Activated CD8-positive, alpha-beta T cell treated with anti-CD3 and anti-CD28 coated beads, Interleukin-2, amount 10 ng/mL, durations not matched to agents 7 days and 5 days (primary cell): ENCODE results near the gene RBM48. TPM values are rescaled to one million over a fixed set of nuclear protein-coding genes. Genes with fewer than 3 reads are reported as not detected.
A peak's percentile ranks its signal among the peaks of the same experiment; 100 is the strongest.
"Not testable (repeated sequence)": the region's sequence is repeated elsewhere in the genome, so short reads cannot be mapped to it uniquely, and the experiment has no call there.

Experiments used
- ATAC-seq: fragments of 150-1000 bp; cut with Tn5 transposase; one replicate; pipeline ENCODE4 v1.10.0; 2021; ENCODE audit warnings: moderate library complexity
- CTCF ChIA-PET: fragments of 350-600 bp; sonication (Branson Sonifier 250); formaldehyde crosslinking; loops from one replicate; lab custom pipeline; 2021; ENCODE audit warnings: antibody characterized with exemption; lab: Charles Lee
- POLR2A ChIA-PET: fragments of 350-600 bp; sonication (Branson Sonifier 250); formaldehyde crosslinking; loops from one replicate; lab custom pipeline; 2021; ENCODE audit warnings: antibody characterized with exemption; lab: Charles Lee
- DNase-seq: peaks from one replicate; pipeline ENCODE4 v3.0.0-alpha.2; 2020
- H3K27ac Mint-ChIP-seq: one replicate; pipeline ENCODE4 v1.8.0; 2021; ENCODE audit warnings: mild to moderate bottlenecking, mixed read lengths
- H3K27me3 Mint-ChIP-seq: one replicate; pipeline ENCODE4 v1.8.0; 2021; ENCODE audit warnings: low read depth, mixed read lengths
- H3K36me3 Mint-ChIP-seq: one replicate; pipeline ENCODE4 v1.8.0; 2021; ENCODE audit warnings: low read depth, mixed read lengths
- H3K4me1 Mint-ChIP-seq: one replicate; pipeline ENCODE4 v1.8.0; 2021; ENCODE audit warnings: low read depth, mixed read lengths
- H3K4me3 Mint-ChIP-seq: one replicate; pipeline ENCODE4 v1.8.0; 2021; ENCODE audit warnings: mild to moderate bottlenecking, mixed read lengths
- H3K9me3 Mint-ChIP-seq: one replicate; pipeline ENCODE4 v1.8.0; 2022; ENCODE audit warnings: mixed read lengths; ENCODE audit not compliant: insufficient read depth
- total RNA-seq, 2 experiments: library from RNA; stranded (reverse); gene quantifications; one replicate each; pipeline ENCODE4 v1.2.3, GENCODE V29; 2021

The RBM48 gene
- total RNA-seq, 2 experiments from 2014 or later: 14.5 to 15.4 TPM

GRCh38 chr7:92506363-92506762 lies 22.2 kb upstream of the RBM48 start:
- Mint-ChIP-seq H3K27ac (no peak overlapping the region), H3K9me3 (no peaks in the 10 kb centered on the region), H3K36me3 (peaks cover 11% of the 10 kb centered on the region), H3K4me3 (no peak overlapping the region), H3K4me1 (peaks cover 9% of the 10 kb centered on the region), H3K27me3 (no peaks in the 10 kb centered on the region)
- no peak for ATAC-seq
- ChIA-PET POLR2A (no interaction called here), CTCF (no interaction called here)
- no peak for DNase-seq

- DNase-seq: no peak
- no peaks in the 10 kb centered on the region for H3K9me3 Mint-ChIP-seq
- POLR2A ChIA-PET: no interaction called here
- no peak overlapping the region for H3K4me3 Mint-ChIP-seq
- H3K4me1 Mint-ChIP-seq: peaks cover 4% of the 10 kb centered on the region
- CTCF ChIA-PET: no interaction called here
- no peaks in the 10 kb centered on the region for H3K27me3 Mint-ChIP-seq
- no peak for ATAC-seq
- H3K27ac Mint-ChIP-seq: no peak overlapping the region
- H3K36me3 Mint-ChIP-seq: peaks cover 17% of the 10 kb centered on the region
Observed at GRCh38 chr7:92508946-92509345, 19.6 kb upstream of the RBM48 start.

- Mint-ChIP-seq H3K27ac (no peak overlapping the region), H3K4me1 (no peaks in the 10 kb centered on the region), H3K9me3 (no peaks in the 10 kb centered on the region), H3K36me3 (peaks cover 15% of the 10 kb centered on the region), H3K27me3 (no peaks in the 10 kb centered on the region), H3K4me3 (no peak overlapping the region)
- ATAC-seq (no peak), DNase-seq (no peak)
- CTCF ChIA-PET: interaction anchor here (1.4 to 1.5 kb wide), 2 partner anchors 15 to 52 kb away, joined by 4 read pairs; partner anchors contain the start of genes PEX1 and RBM48
- POLR2A ChIA-PET: no interaction called here
Observed at GRCh38 chr7:92513167-92513902, 15.3 kb upstream of the RBM48 start.

GRCh38 chr7:92517631-92518030 lies 11.0 kb upstream of the RBM48 start:
- H3K27ac Mint-ChIP-seq: no peak overlapping the region

GRCh38 chr7:92520024-92520423 lies 8.6 kb upstream of the RBM48 start:
- ChIA-PET POLR2A (no interaction called here), CTCF (no interaction called here)

More at GRCh38 chr7:92517631-92518030, 11.0 kb upstream of the RBM48 start:
- ATAC-seq (no peak), DNase-seq (no peak)
- Mint-ChIP-seq H3K27me3 (no peaks in the 10 kb centered on the region), H3K36me3 (peaks cover 15% of the 10 kb centered on the region), H3K4me1 (no peaks in the 10 kb centered on the region), H3K9me3 (no peaks in the 10 kb centered on the region), H3K4me3 (no peak overlapping the region)
- CTCF ChIA-PET: interaction anchor here (1.6 kb wide), 1 partner anchor 11 kb away, joined by 6 read pairs; the partner anchor contains the start of genes PEX1 and RBM48
- POLR2A ChIA-PET: no interaction called here

GRCh38 chr7:92523110-92523509 lies 5.5 kb upstream of the RBM48 start:
- DNase-seq (no peak), ATAC-seq (no peak)
- Mint-ChIP-seq H3K9me3 (no peaks in the 10 kb centered on the region), H3K4me1 (peaks cover 17% of the 10 kb centered on the region), H3K27me3 (no peaks in the 10 kb centered on the region), H3K4me3 (no peak overlapping the region), H3K27ac (no peak overlapping the region), H3K36me3 (peaks cover 3% of the 10 kb centered on the region)
- CTCF ChIA-PET: no interaction called here
- POLR2A ChIA-PET: interaction anchor here (0.6 kb wide), 1 partner anchor 47 kb away, joined by 4 read pairs; no protein-coding TSS in a partner anchor

More at GRCh38 chr7:92520024-92520423, 8.6 kb upstream of the RBM48 start:
- Mint-ChIP-seq H3K4me1 (no peaks in the 10 kb centered on the region), H3K9me3 (no peaks in the 10 kb centered on the region), H3K4me3 (no peak overlapping the region), H3K27ac (no peak overlapping the region), H3K36me3 (peaks cover 8% of the 10 kb centered on the region), H3K27me3 (no peaks in the 10 kb centered on the region)
- DNase-seq (no peak), ATAC-seq (no peak)

GRCh38 chr7:92527300-92528187 lies 1.1 kb upstream of the RBM48 start:
- ATAC-seq: peak; percentile 32
- CTCF ChIA-PET: interaction anchor here (0.6 to 3.2 kb wide), 13 partner anchors 10 to 714 kb away, joined by 3 to 16 read pairs (median 4); partner anchors contain the start of genes FAM133B and GATAD1

GRCh38 chr7:92528958-92529264 lies 316 bp downstream of the RBM48 start:
- peaks cover 29% of the 10 kb centered on the region for H3K4me1 Mint-ChIP-seq
- CTCF ChIA-PET: interaction anchor here (0.7 to 3.2 kb wide), 25 partner anchors 10 to 712 kb away, joined by 3 to 16 read pairs (median 4); partner anchors contain the start of genes FAM133B, GATAD1 and SAMD9
- H3K4me3 Mint-ChIP-seq: peak overlapping the region; percentile 93
- H3K27ac Mint-ChIP-seq: peak overlapping the region; percentile 99
- no peaks in the 10 kb centered on the region for H3K9me3 Mint-ChIP-seq
- no peak for ATAC-seq
- H3K27me3 Mint-ChIP-seq: no peaks in the 10 kb centered on the region
- peaks cover 28% of the 10 kb centered on the region for H3K36me3 Mint-ChIP-seq
- POLR2A ChIA-PET: interaction anchor here (0.5 to 2.6 kb wide), 18 partner anchors 9 to 589 kb away, joined by 3 to 15 read pairs (median 4); partner anchors contain the start of genes AKAP9, FAM133B and GATAD1
- no peak for DNase-seq

More at GRCh38 chr7:92527300-92528187, 1.1 kb upstream of the RBM48 start:
- POLR2A ChIA-PET: interaction anchor here (0.6 to 2.6 kb wide), 8 partner anchors 10 to 176 kb away, joined by 3 to 15 read pairs (median 4); partner anchors contain the start of gene FAM133B
- Mint-ChIP-seq H3K9me3 (no peaks in the 10 kb centered on the region), H3K27me3 (no peaks in the 10 kb centered on the region), H3K27ac (peak overlapping the region; percentile 92), H3K4me1 (peaks cover 29% of the 10 kb centered on the region), H3K4me3 (peak overlapping the region; percentile 93), H3K36me3 (peaks cover 18% of the 10 kb centered on the region)
- DNase-seq: peak; percentile 68

GRCh38 chr7:92534572-92534971 lies 6.0 kb downstream of the RBM48 start:
- no peaks in the 10 kb centered on the region for H3K27me3 Mint-ChIP-seq
- no peak overlapping the region for H3K27ac Mint-ChIP-seq
- no peaks in the 10 kb centered on the region for H3K9me3 Mint-ChIP-seq
- peaks cover 48% of the 10 kb centered on the region for H3K36me3 Mint-ChIP-seq
- CTCF ChIA-PET: no interaction called here
- POLR2A ChIA-PET: no interaction called here
- peaks cover 18% of the 10 kb centered on the region for H3K4me1 Mint-ChIP-seq
- DNase-seq (no peak), ATAC-seq (no peak)
- H3K4me3 Mint-ChIP-seq: no peak overlapping the region

- ATAC-seq, CTCF ChIA-PET, H3K4me1 Mint-ChIP-seq, H3K27me3 Mint-ChIP-seq, DNase-seq, POLR2A ChIA-PET, H3K4me3 Mint-ChIP-seq, H3K9me3 Mint-ChIP-seq, H3K27ac Mint-ChIP-seq, H3K36me3 Mint-ChIP-seq: not testable (repeated sequence)
Observed at GRCh38 chr7:92543542-92543941, 14.9 kb downstream of the RBM48 start.

- H3K4me1 Mint-ChIP-seq, H3K4me3 Mint-ChIP-seq, H3K9me3 Mint-ChIP-seq, H3K27me3 Mint-ChIP-seq, ATAC-seq, CTCF ChIA-PET, H3K36me3 Mint-ChIP-seq, POLR2A ChIA-PET, H3K27ac Mint-ChIP-seq, DNase-seq: not testable (repeated sequence)
Observed at GRCh38 chr7:92545116-92545515, 16.5 kb downstream of the RBM48 start.
